Activated CD4-positive, alpha-beta memory T cell treated with anti-CD3 and anti-CD28 coated beads for 36 hours (primary cell): ENCODE data around the gene IMMP1L. TPM values are rescaled to one million over a fixed set of nuclear protein-coding genes. Genes with fewer than 3 reads are reported as not detected.

Experiments used
- CTCF ChIA-PET: fragments of 350-600 bp; sonication (Branson Sonifier 250); formaldehyde crosslinking; loops from one replicate; lab custom pipeline; 2021; ENCODE audit warnings: antibody characterized with exemption, inconsistent platforms; lab: Charles Lee
- POLR2A ChIA-PET: fragments of 350-600 bp; sonication (Branson Sonifier 250); formaldehyde crosslinking; loops from one replicate; lab custom pipeline; 2021; ENCODE audit warnings: antibody characterized with exemption; lab: Charles Lee
- DNase-seq: peaks from one replicate; pipeline ENCODE4 v3.0.0-alpha.2; 2020
- H3K27ac Mint-ChIP-seq: one replicate; pipeline ENCODE4 v1.8.0; 2021; ENCODE audit warnings: mixed read lengths
- H3K27me3 Mint-ChIP-seq: one replicate; pipeline ENCODE4 v1.8.0; 2021; ENCODE audit warnings: mixed read lengths
- H3K36me3 Mint-ChIP-seq: one replicate; pipeline ENCODE4 v1.8.0; 2021; ENCODE audit warnings: mixed read lengths
- H3K4me1 Mint-ChIP-seq: one replicate; pipeline ENCODE4 v1.8.0; 2021; ENCODE audit warnings: low read depth, mixed read lengths
- H3K4me3 Mint-ChIP-seq: one replicate; pipeline ENCODE4 v1.8.0; 2021; ENCODE audit warnings: mild to moderate bottlenecking, mixed read lengths
- H3K9me3 Mint-ChIP-seq: one replicate; pipeline ENCODE4 v1.8.0; 2021; ENCODE audit warnings: mixed read lengths
- intact Hi-C: fragments of 100-400 bp; cut with micrococcal nuclease; formaldehyde crosslinking; loops from one replicate; pipeline ENCODE4 v1.15.1; 2023
- total RNA-seq, 2 experiments: library from RNA; stranded (reverse); gene quantifications; one replicate each; pipeline ENCODE4 v1.2.3, GENCODE V29; 2021

Gene IMMP1L
- total RNA-seq, 2 experiments from 2014 or later: 20.4 to 21.8 TPM

- ChIA-PET CTCF (no interaction called here), POLR2A (no interaction called here)
- no peaks in the 10 kb centered on the region for H3K4me1 Mint-ChIP-seq
Observed at GRCh38 chr11:31417816-31418215, 91.6 kb downstream of the IMMP1L start.

GRCh38 chr11:31417357-31417756, 92.1 kb downstream of the IMMP1L start:
- intact Hi-C loops: no loop called here
- ChIA-PET CTCF (no interaction called here), POLR2A (no interaction called here)
- no peak overlapping the region for H3K4me3 Mint-ChIP-seq
- H3K4me1 Mint-ChIP-seq: no peaks in the 10 kb centered on the region
- H3K27ac Mint-ChIP-seq: no peak overlapping the region
- H3K27me3 Mint-ChIP-seq: no peaks in the 10 kb centered on the region
- H3K36me3 Mint-ChIP-seq: peaks cover 6% of the 10 kb centered on the region
- DNase-seq: no peak
- H3K9me3 Mint-ChIP-seq: no peaks in the 10 kb centered on the region

More at GRCh38 chr11:31417816-31418215, 91.6 kb downstream of the IMMP1L start:
- Mint-ChIP-seq H3K27ac (no peak overlapping the region), H3K36me3 (peaks cover 6% of the 10 kb centered on the region), H3K4me3 (no peak overlapping the region), H3K9me3 (no peaks in the 10 kb centered on the region), H3K27me3 (no peaks in the 10 kb centered on the region)
- no peak for DNase-seq
- intact Hi-C loops: no loop called here

- ChIA-PET CTCF (interaction anchor here (1.1 kb wide), 1 partner anchor 17 kb away, joined by 3 read pairs; no protein-coding TSS in a partner anchor), POLR2A (no interaction called here)
- intact Hi-C loops: no loop called here
- DNase-seq: no peak
- H3K4me1 Mint-ChIP-seq: no peaks in the 10 kb centered on the region
- peaks cover 12% of the 10 kb centered on the region for H3K36me3 Mint-ChIP-seq
- no peaks in the 10 kb centered on the region for H3K27me3 Mint-ChIP-seq
- no peak overlapping the region for H3K4me3 Mint-ChIP-seq
- H3K9me3 Mint-ChIP-seq: no peaks in the 10 kb centered on the region
- no peak overlapping the region for H3K27ac Mint-ChIP-seq
Observed at GRCh38 chr11:31415435-31415834, 94.0 kb downstream of the IMMP1L start.

- intact Hi-C loops: no loop called here
- Mint-ChIP-seq H3K4me3 (no peak overlapping the region), H3K27me3 (no peaks in the 10 kb centered on the region), H3K27ac (no peak overlapping the region), H3K9me3 (no peaks in the 10 kb centered on the region), H3K4me1 (no peaks in the 10 kb centered on the region), H3K36me3 (peaks cover 13% of the 10 kb centered on the region)
- DNase-seq: no peak
- ChIA-PET CTCF (interaction anchor here (1.2 kb wide), 1 partner anchor 12 kb away, joined by 3 read pairs; no protein-coding TSS in a partner anchor), POLR2A (no interaction called here)
Observed at GRCh38 chr11:31414338-31414737, 95.1 kb downstream of the IMMP1L start.

- no peak for DNase-seq
- Mint-ChIP-seq H3K27ac (no peak overlapping the region), H3K4me1 (peaks cover 5% of the 10 kb centered on the region), H3K4me3 (no peak overlapping the region), H3K27me3 (no peaks in the 10 kb centered on the region), H3K36me3 (peaks cover 15% of the 10 kb centered on the region), H3K9me3 (no peaks in the 10 kb centered on the region)
- intact Hi-C loops: no loop called here
- ChIA-PET POLR2A (no interaction called here), CTCF (no interaction called here)
Observed at GRCh38 chr11:31412946-31413345, 96.5 kb downstream of the IMMP1L start.

GRCh38 chr11:31408201-31408600, 101.2 kb downstream of the IMMP1L start:
- H3K27me3 Mint-ChIP-seq: no peaks in the 10 kb centered on the region
- H3K36me3 Mint-ChIP-seq: peaks cover 9% of the 10 kb centered on the region
- intact Hi-C loops: no loop called here
- ChIA-PET CTCF (no interaction called here), POLR2A (no interaction called here)
- no peak overlapping the region for H3K27ac Mint-ChIP-seq
- no peak overlapping the region for H3K4me3 Mint-ChIP-seq
- peak; percentile 16 for DNase-seq
- no peaks in the 10 kb centered on the region for H3K9me3 Mint-ChIP-seq
- peaks cover 5% of the 10 kb centered on the region for H3K4me1 Mint-ChIP-seq

- no peak overlapping the region for H3K4me3 Mint-ChIP-seq
- peaks cover 5% of the 10 kb centered on the region for H3K9me3 Mint-ChIP-seq
- intact Hi-C loops: no loop called here
- ChIA-PET POLR2A (no interaction called here), CTCF (no interaction called here)
- no peak overlapping the region for H3K27ac Mint-ChIP-seq
- H3K27me3 Mint-ChIP-seq: no peaks in the 10 kb centered on the region
- H3K4me1 Mint-ChIP-seq: peaks cover 5% of the 10 kb centered on the region
- DNase-seq: no peak
- H3K36me3 Mint-ChIP-seq: peaks cover 14% of the 10 kb centered on the region
Observed at GRCh38 chr11:31404614-31405013, 104.8 kb downstream of the IMMP1L start.

GRCh38 chr11:31397239-31397834, 112.1 kb downstream of the IMMP1L start:
- Mint-ChIP-seq H3K36me3 (peaks cover 19% of the 10 kb centered on the region), H3K4me3 (no peak overlapping the region), H3K27me3 (no peaks in the 10 kb centered on the region), H3K4me1 (no peaks in the 10 kb centered on the region), H3K9me3 (peaks cover 12% of the 10 kb centered on the region), H3K27ac (no peak overlapping the region)
- intact Hi-C loops: loop anchor here (1.0 to 5.0 kb wide), 5 partner anchors 400 to 780 kb away; no protein-coding TSS in a partner anchor
- DNase-seq: no peak
- ChIA-PET CTCF (interaction anchor here (0.7 to 3.3 kb wide), 7 partner anchors 10 to 779 kb away, joined by 3 to 14 read pairs (median 4); no protein-coding TSS in a partner anchor), POLR2A (no interaction called here)

GRCh38 chr11:31387379-31387778, 122.0 kb downstream of the IMMP1L start:
- Mint-ChIP-seq H3K36me3 (peaks cover 7% of the 10 kb centered on the region), H3K27ac (no peak overlapping the region), H3K4me1 (peaks cover 7% of the 10 kb centered on the region), H3K27me3 (no peaks in the 10 kb centered on the region), H3K4me3 (no peak overlapping the region), H3K9me3 (peaks cover 2% of the 10 kb centered on the region)
- ChIA-PET CTCF (no interaction called here), POLR2A (no interaction called here)
- DNase-seq: no peak
- intact Hi-C loops: no loop called here

- peaks cover 3% of the 10 kb centered on the region for H3K4me1 Mint-ChIP-seq
- ChIA-PET CTCF (no interaction called here), POLR2A (no interaction called here)
- H3K9me3 Mint-ChIP-seq: no peaks in the 10 kb centered on the region
- intact Hi-C loops: no loop called here
- peaks cover 4% of the 10 kb centered on the region for H3K36me3 Mint-ChIP-seq
- no peaks in the 10 kb centered on the region for H3K27me3 Mint-ChIP-seq
- no peak overlapping the region for H3K27ac Mint-ChIP-seq
- no peak for DNase-seq
- no peak overlapping the region for H3K4me3 Mint-ChIP-seq
Observed at GRCh38 chr11:31383116-31383515, 126.3 kb downstream of the IMMP1L start.

Other genes starting within 250 kb of the IMMP1L start
- gene DCDC1, start 139.9 kb downstream of the IMMP1L start, total RNA-seq: under 1 TPM; 0.21 to 0.27 TPM
- 10 to 100 TPM; 15.4 to 16.8 TPM for gene DNAJC24, start 139.8 kb downstream of the IMMP1L start, total RNA-seq
- gene ELP4, start 145 bp upstream of the IMMP1L start, total RNA-seq: 10 to 100 TPM; 18.3 to 18.5 TPM